HL-60 (cell line): Measurements from ENCODE around the gene DTNBP1.
A peak's percentile ranks its signal among the peaks of the same experiment; 100 is the strongest.

Experiments
- DNase-seq, 2 experiments: peaks; one replicate each; pipeline ENCODE4 v3.0.0-alpha.2; 2010 to 2020; ENCODE audit warnings: low read depth in 1 of 2, low spot score in 1 of 2
- H3K27ac ChIP-seq: fragments of 250-450 bp; sonication (Bioruptor Pico); replicated peaks from 2 replicates; pipeline ENCODE4 v1.5.1; 2020; ENCODE audit warnings: mild to moderate bottlenecking, moderate library complexity
- H3K27me3 ChIP-seq: fragments of 250-450 bp; sonication (Bioruptor Pico); 2 replicates; pipeline ENCODE4 v1.5.1; 2021; ENCODE audit warnings: mild to moderate bottlenecking, moderate library complexity; ENCODE audit not compliant: insufficient read depth, poor library complexity, severe bottlenecking
- H3K4me3 ChIP-seq: replicated peaks from 2 replicates; pipeline ENCODE4 v1.5.1; 2011; ENCODE audit warnings: mild to moderate bottlenecking, control low read depth, low read length; ENCODE audit not compliant: insufficient read depth
- GABPA ChIP-seq: IDR thresholded peaks from 2 replicates; pipeline ENCODE4 v1.6.1; 2012; ENCODE audit warnings: low read depth
- POLR2AphosphoS5 ChIP-seq: IDR thresholded peaks from 2 replicates; pipeline ENCODE4 v1.6.1; 2012; ENCODE audit warnings: low read depth
- SPI1 ChIP-seq: IDR thresholded peaks from 2 replicates; pipeline ENCODE4 v1.6.1; 2012; ENCODE audit warnings: low read depth, mild to moderate bottlenecking, borderline replicate concordance
- TF ChIP-seq, protein P1 (sequence below): IDR thresholded peaks from one replicate; pipeline ENCODE4 v1.5.1; 2011; ENCODE audit warnings: low read length, control low read depth, inconsistent platforms; ENCODE audit not compliant: insufficient read depth
- TF ChIP-seq, protein P2 (sequence below): IDR thresholded peaks from 2 replicates; pipeline ENCODE4 v1.6.1; 2012; ENCODE audit warnings: low read depth; ENCODE audit not compliant: insufficient replicate concordance

Gene DTNBP1

DNA sequence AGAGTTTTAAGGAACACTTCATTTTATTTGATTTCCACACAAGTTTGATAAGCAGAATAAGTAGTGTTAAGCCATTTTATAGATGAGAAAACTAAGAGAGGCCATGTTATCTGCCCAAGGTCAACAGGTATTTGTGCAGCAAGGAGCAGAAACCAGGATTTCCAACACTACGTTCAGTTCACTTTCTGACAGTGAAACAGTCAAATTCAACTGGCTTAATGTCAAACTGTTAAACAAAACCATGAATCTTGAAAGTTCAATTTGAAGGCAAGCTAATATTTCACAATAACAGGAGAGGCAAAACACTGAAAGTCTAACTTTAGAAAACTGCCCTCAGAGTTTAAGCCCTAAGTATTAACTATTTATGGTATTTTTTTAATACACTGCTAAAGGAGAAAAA lies 32.6 kb downstream of the DTNBP1 start:
- H3K27me3 ChIP-seq: no peaks in the 10 kb centered on the region
- TF ChIP-seq SPI1 (no peak), POLR2AphosphoS5 (no peak), GABPA (no peak)
- TF ChIP-seq, protein P1, sequence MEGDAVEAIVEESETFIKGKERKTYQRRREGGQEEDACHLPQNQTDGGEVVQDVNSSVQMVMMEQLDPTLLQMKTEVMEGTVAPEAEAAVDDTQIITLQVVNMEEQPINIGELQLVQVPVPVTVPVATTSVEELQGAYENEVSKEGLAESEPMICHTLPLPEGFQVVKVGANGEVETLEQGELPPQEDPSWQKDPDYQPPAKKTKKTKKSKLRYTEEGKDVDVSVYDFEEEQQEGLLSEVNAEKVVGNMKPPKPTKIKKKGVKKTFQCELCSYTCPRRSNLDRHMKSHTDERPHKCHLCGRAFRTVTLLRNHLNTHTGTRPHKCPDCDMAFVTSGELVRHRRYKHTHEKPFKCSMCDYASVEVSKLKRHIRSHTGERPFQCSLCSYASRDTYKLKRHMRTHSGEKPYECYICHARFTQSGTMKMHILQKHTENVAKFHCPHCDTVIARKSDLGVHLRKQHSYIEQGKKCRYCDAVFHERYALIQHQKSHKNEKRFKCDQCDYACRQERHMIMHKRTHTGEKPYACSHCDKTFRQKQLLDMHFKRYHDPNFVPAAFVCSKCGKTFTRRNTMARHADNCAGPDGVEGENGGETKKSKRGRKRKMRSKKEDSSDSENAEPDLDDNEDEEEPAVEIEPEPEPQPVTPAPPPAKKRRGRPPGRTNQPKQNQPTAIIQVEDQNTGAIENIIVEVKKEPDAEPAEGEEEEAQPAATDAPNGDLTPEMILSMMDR: no peak
- TF ChIP-seq, protein P2, sequence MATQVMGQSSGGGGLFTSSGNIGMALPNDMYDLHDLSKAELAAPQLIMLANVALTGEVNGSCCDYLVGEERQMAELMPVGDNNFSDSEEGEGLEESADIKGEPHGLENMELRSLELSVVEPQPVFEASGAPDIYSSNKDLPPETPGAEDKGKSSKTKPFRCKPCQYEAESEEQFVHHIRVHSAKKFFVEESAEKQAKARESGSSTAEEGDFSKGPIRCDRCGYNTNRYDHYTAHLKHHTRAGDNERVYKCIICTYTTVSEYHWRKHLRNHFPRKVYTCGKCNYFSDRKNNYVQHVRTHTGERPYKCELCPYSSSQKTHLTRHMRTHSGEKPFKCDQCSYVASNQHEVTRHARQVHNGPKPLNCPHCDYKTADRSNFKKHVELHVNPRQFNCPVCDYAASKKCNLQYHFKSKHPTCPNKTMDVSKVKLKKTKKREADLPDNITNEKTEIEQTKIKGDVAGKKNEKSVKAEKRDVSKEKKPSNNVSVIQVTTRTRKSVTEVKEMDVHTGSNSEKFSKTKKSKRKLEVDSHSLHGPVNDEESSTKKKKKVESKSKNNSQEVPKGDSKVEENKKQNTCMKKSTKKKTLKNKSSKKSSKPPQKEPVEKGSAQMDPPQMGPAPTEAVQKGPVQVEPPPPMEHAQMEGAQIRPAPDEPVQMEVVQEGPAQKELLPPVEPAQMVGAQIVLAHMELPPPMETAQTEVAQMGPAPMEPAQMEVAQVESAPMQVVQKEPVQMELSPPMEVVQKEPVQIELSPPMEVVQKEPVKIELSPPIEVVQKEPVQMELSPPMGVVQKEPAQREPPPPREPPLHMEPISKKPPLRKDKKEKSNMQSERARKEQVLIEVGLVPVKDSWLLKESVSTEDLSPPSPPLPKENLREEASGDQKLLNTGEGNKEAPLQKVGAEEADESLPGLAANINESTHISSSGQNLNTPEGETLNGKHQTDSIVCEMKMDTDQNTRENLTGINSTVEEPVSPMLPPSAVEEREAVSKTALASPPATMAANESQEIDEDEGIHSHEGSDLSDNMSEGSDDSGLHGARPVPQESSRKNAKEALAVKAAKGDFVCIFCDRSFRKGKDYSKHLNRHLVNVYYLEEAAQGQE: no peak
- DNase-seq: no peak
- H3K4me3 ChIP-seq: no peak overlapping the region
- H3K27ac ChIP-seq: no peak overlapping the region

DNA sequence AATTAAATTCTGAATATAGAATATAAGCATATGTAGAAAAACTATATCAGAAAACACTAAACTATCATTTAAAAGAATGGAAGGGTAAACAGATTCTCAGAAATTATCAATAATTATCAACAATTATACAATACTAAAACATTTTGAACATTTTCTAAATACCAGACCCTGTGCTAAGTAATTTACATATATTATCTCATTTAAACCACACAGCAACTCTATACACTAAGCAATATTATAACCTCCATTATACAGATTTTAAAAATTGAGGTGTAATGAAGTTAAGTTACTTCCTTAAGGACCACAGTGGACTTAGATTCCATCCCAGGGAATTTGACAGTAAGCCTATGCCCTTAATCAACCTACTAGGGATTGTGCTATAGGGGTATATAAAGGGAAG lies 33.3 kb downstream of the DTNBP1 start:
- Histone ChIP-seq H3K27me3 (no peaks in the 10 kb centered on the region), H3K4me3 (no peak overlapping the region), H3K27ac (no peak overlapping the region)
- DNase-seq: no peak
- no peak for TF ChIP-seq GABPA
- TF ChIP-seq, protein P2: no peak
- no peak for TF ChIP-seq SPI1
- TF ChIP-seq POLR2AphosphoS5: no peak
- TF ChIP-seq, protein P1: no peak

- TF ChIP-seq SPI1 (no peak), POLR2AphosphoS5 (no peak), GABPA (no peak)
- TF ChIP-seq, protein P2: no peak
- TF ChIP-seq, protein P1: no peak
- Histone ChIP-seq H3K27me3 (no peaks in the 10 kb centered on the region), H3K27ac (no peak overlapping the region), H3K4me3 (no peak overlapping the region)
- peak in 1 of 2 experiments; percentile 37 for DNase-seq
Measured at GRCh38 chr6:15628499-15629131, 34.2 kb downstream of the DTNBP1 start.
